ENCODE results near the gene UNC119. TPM values are rescaled to one million over a fixed set of nuclear protein-coding genes. Genes with fewer than 3 reads are reported as not detected.
A peak's percentile ranks its signal among the peaks of the same experiment; 100 is the strongest.

UNC119 gene
- total RNA-seq, 5 donors from 2014 or later (not counting 1 experiment from before 2014, with no cell fraction given), result 37.7 to 51.7 (median 44.5) TPM

GRCh38 chr17:28553000-28553505, 629 bp upstream of the UNC119 start:
- H3K36me3 ChIP-seq (ENCODE audit: control insufficient read depth in 2 of 2, extremely low read depth in 1 of 2, insufficient read depth in 1 of 2, low read length in 1 of 2), result peaks cover 4 to 48% of the 10 kb centered on the region in 2 donors
- Mint-ChIP-seq H3K9me3 (no peaks in the 10 kb centered on the region), H3K36me3 (peaks cover 37% of the 10 kb centered on the region), H3K27me3 (no peaks in the 10 kb centered on the region), H3K4me3 (peak overlapping the region; percentile 88 to 97 (median 90)), H3K4me1 (peaks cover 43 to 57% (median 47%) of the 10 kb centered on the region in 3 donors), H3K27ac (peak overlapping the region; percentile 84 to 86)
- H3K27ac ChIP-seq (ENCODE audit: low read length), result peak overlapping the region; percentile 13
- POLR2A ChIA-PET, result interaction anchor here (0.6 to 0.8 kb wide), 3 partner anchors 13 to 1018 kb away, joined by 3 to 14 read pairs (median 4); no protein-coding TSS in a partner anchor
- no peak for DNase-seq
- 98% methylated on average over 5 of the region's 5 CpGs for WGBS (ENCODE audit: insufficient coverage)
- H3K4me1 ChIP-seq (ENCODE audit: control insufficient read depth in 1 of 2, extremely low read depth in 1 of 2, insufficient read depth in 2 of 2, low read length in 2 of 2), result peaks cover 31 to 47% of the 10 kb centered on the region in 2 experiments
- CTCF ChIA-PET, result interaction anchor here in 1 of 2 donors (0.6 to 0.7 kb wide), 2 partner anchors 142 to 490 kb away, joined by 3 to 13 read pairs; no protein-coding TSS in a partner anchor
- ATAC-seq (replicated peaks in 1 of 4), result no peak
- H3K4me3 ChIP-seq (ENCODE audit: control insufficient read depth in 1 of 2, extremely low read depth in 1 of 2, low read length in 1 of 2), result peak overlapping the region; percentile 25
- H3K9me3 ChIP-seq, result no peaks in the 10 kb centered on the region
- no peaks in the 10 kb centered on the region for H3K27me3 ChIP-seq (replicated peaks in 1 of 2; ENCODE audit: control insufficient read depth in 2 of 2, extremely low read depth in 1 of 2, insufficient read depth in 2 of 2, low read length in 1 of 2)

GRCh38 chr17:28551421-28552175, 826 bp downstream of the UNC119 start:
- peaks cover 30% of the 10 kb centered on the region for H3K36me3 Mint-ChIP-seq
- H3K9me3 Mint-ChIP-seq, result no peaks in the 10 kb centered on the region
- H3K4me1 Mint-ChIP-seq, result peaks cover 48 to 64% (median 52%) of the 10 kb centered on the region in 3 donors
- peak in 1 of 35 experiments; percentile 24 for DNase-seq
- POLR2A ChIA-PET, result interaction anchor here in 1 of 2 donors (0.7 kb wide), 1 partner anchor 20 kb away, joined by 11 read pairs; the partner anchor contains the start of gene PIGS
- Histone ChIP-seq H3K27ac (ENCODE audit: low read length) (peak overlapping the region; percentile 94), H3K4me3 (ENCODE audit: control insufficient read depth in 1 of 2, extremely low read depth in 1 of 2, low read length in 1 of 2) (peak overlapping the region; percentile 2 to 52), H3K4me1 (ENCODE audit: control insufficient read depth in 1 of 2, extremely low read depth in 1 of 2, insufficient read depth in 2 of 2, low read length in 2 of 2) (peaks cover 34 to 59% of the 10 kb centered on the region in 2 experiments), H3K9me3 (no peaks in the 10 kb centered on the region), H3K27me3 (replicated peaks in 1 of 2; ENCODE audit: control insufficient read depth in 2 of 2, extremely low read depth in 1 of 2, insufficient read depth in 2 of 2, low read length in 1 of 2) (no peaks in the 10 kb centered on the region), H3K36me3 (ENCODE audit: control insufficient read depth in 2 of 2, extremely low read depth in 1 of 2, insufficient read depth in 1 of 2, low read length in 1 of 2) (peaks cover 1 to 43% of the 10 kb centered on the region in 2 donors)
- H3K27me3 Mint-ChIP-seq, result no peaks in the 10 kb centered on the region
- H3K4me3 Mint-ChIP-seq, result peak overlapping the region; percentile 88 to 97 (median 90)
- CTCF ChIA-PET, result interaction anchor here in 1 of 2 donors (0.9 to 1.6 kb wide), 2 partner anchors 25 to 45 kb away, joined by 3 read pairs; partner anchors contain the start of gene ALDOC
- peak overlapping the region; percentile 90 to 93 for H3K27ac Mint-ChIP-seq
- ATAC-seq (replicated peaks in 1 of 4), result no peak
- 37% methylated on average over 7 of the region's 10 CpGs for WGBS (ENCODE audit: insufficient coverage)

- ATAC-seq (replicated peaks in 1 of 4), result no peak
- Histone ChIP-seq H3K36me3 (ENCODE audit: control insufficient read depth in 2 of 2, extremely low read depth in 1 of 2, insufficient read depth in 1 of 2, low read length in 1 of 2) (peaks cover 0 to 38% of the 10 kb centered on the region in 2 donors), H3K27ac (ENCODE audit: low read length) (peak overlapping the region; percentile 94), H3K27me3 (replicated peaks in 1 of 2; ENCODE audit: control insufficient read depth in 2 of 2, extremely low read depth in 1 of 2, insufficient read depth in 2 of 2, low read length in 1 of 2) (no peaks in the 10 kb centered on the region), H3K9me3 (no peaks in the 10 kb centered on the region), H3K4me1 (ENCODE audit: control insufficient read depth in 1 of 2, extremely low read depth in 1 of 2, insufficient read depth in 2 of 2, low read length in 2 of 2) (peaks cover 34 to 59% of the 10 kb centered on the region in 2 experiments), H3K4me3 (ENCODE audit: control insufficient read depth in 1 of 2, extremely low read depth in 1 of 2, low read length in 1 of 2) (no peak overlapping the region)
- H3K27ac Mint-ChIP-seq, result peak overlapping the region; percentile 90 to 93
- no CpG with 5 or more reads among the region's 1 CpG for WGBS (ENCODE audit: insufficient coverage)
- DNase-seq, result no peak
- peaks cover 48 to 64% (median 54%) of the 10 kb centered on the region in 3 donors for H3K4me1 Mint-ChIP-seq
- no peaks in the 10 kb centered on the region for H3K9me3 Mint-ChIP-seq
- H3K4me3 Mint-ChIP-seq, result peak overlapping the region; percentile 88 to 97 (median 90)
- CTCF ChIA-PET, result interaction anchor here in 1 of 2 donors (0.6 to 1.6 kb wide), 5 partner anchors 16 to 96 kb away, joined by 3 to 4 read pairs (median 3); partner anchors contain the start of gene ALDOC
- peaks cover 22% of the 10 kb centered on the region for H3K36me3 Mint-ChIP-seq
- no peaks in the 10 kb centered on the region for H3K27me3 Mint-ChIP-seq
- POLR2A ChIA-PET, result interaction anchor here in 1 of 2 donors (0.7 kb wide), 1 partner anchor 20 kb away, joined by 11 read pairs; the partner anchor contains the start of gene PIGS
These were observed 1.6 kb downstream of the UNC119 start for GRCh38 chr17:28550858-28551257.

GRCh38 chr17:28549236-28550132, 2.9 kb downstream of the UNC119 start:
- Mint-ChIP-seq H3K36me3 (peaks cover 18% of the 10 kb centered on the region), H3K27me3 (no peaks in the 10 kb centered on the region), H3K27ac (peak overlapping the region; percentile 90 to 93), H3K4me3 (peak overlapping the region in 1 of 3 donors; percentile 97), H3K4me1 (peaks cover 48 to 64% (median 56%) of the 10 kb centered on the region in 3 donors), H3K9me3 (no peaks in the 10 kb centered on the region)
- DNase-seq (peak in 33 of 35 experiments; percentile 45 to 86 (median 76)), ATAC-seq (replicated peaks in 1 of 4) (peak; percentile 48 to 86 (median 52))
- Histone ChIP-seq H3K27me3 (replicated peaks in 1 of 2; ENCODE audit: control insufficient read depth in 2 of 2, extremely low read depth in 1 of 2, insufficient read depth in 2 of 2, low read length in 1 of 2) (no peaks in the 10 kb centered on the region), H3K9me3 (no peaks in the 10 kb centered on the region), H3K27ac (ENCODE audit: low read length) (peak overlapping the region; percentile 94), H3K4me3 (ENCODE audit: control insufficient read depth in 1 of 2, extremely low read depth in 1 of 2, low read length in 1 of 2) (peak overlapping the region in 1 of 2 donors; percentile 33), H3K4me1 (ENCODE audit: control insufficient read depth in 1 of 2, extremely low read depth in 1 of 2, insufficient read depth in 2 of 2, low read length in 2 of 2) (peaks cover 34 to 59% of the 10 kb centered on the region in 2 experiments), H3K36me3 (ENCODE audit: control insufficient read depth in 2 of 2, extremely low read depth in 1 of 2, insufficient read depth in 1 of 2, low read length in 1 of 2) (peaks cover 0 to 26% of the 10 kb centered on the region in 2 donors)
- ChIA-PET POLR2A (interaction anchor here in 1 of 2 donors (1.6 kb wide), 1 partner anchor 27 kb away, joined by 3 read pairs; the partner anchor contains the start of gene ALDOC), CTCF (interaction anchor here in 1 of 2 donors (0.7 to 1.1 kb wide), 5 partner anchors 9 to 63 kb away, joined by 3 to 6 read pairs (median 4); partner anchors contain the start of genes ALDOC and PIGS)
- 60% methylated on average over 2 of the region's 3 CpGs for WGBS (ENCODE audit: insufficient coverage)

GRCh38 chr17:28548417-28549130, 3.9 kb downstream of the UNC119 start:
- no peak overlapping the region for H3K4me3 ChIP-seq (ENCODE audit: control insufficient read depth in 1 of 2, extremely low read depth in 1 of 2, low read length in 1 of 2)
- 89% methylated on average over 3 of the region's 6 CpGs for WGBS (ENCODE audit: insufficient coverage)
- ATAC-seq (replicated peaks in 1 of 4), result no peak
- peak overlapping the region; percentile 90 to 93 for H3K27ac Mint-ChIP-seq
- H3K9me3 ChIP-seq, result no peaks in the 10 kb centered on the region
- ChIA-PET CTCF (no interaction called here), POLR2A (interaction anchor here in 1 of 2 donors (1.6 kb wide), 1 partner anchor 28 kb away, joined by 3 read pairs; the partner anchor contains the start of gene ALDOC)
- no peaks in the 10 kb centered on the region for H3K27me3 ChIP-seq (replicated peaks in 1 of 2; ENCODE audit: control insufficient read depth in 2 of 2, extremely low read depth in 1 of 2, insufficient read depth in 2 of 2, low read length in 1 of 2)
- H3K27me3 Mint-ChIP-seq, result no peaks in the 10 kb centered on the region
- peaks cover 34 to 59% of the 10 kb centered on the region in 2 experiments for H3K4me1 ChIP-seq (ENCODE audit: control insufficient read depth in 1 of 2, extremely low read depth in 1 of 2, insufficient read depth in 2 of 2, low read length in 2 of 2)
- peak overlapping the region; percentile 94 for H3K27ac ChIP-seq (ENCODE audit: low read length)
- peaks cover 9% of the 10 kb centered on the region for H3K36me3 Mint-ChIP-seq
- peaks cover 0 to 16% of the 10 kb centered on the region in 2 donors for H3K36me3 ChIP-seq (ENCODE audit: control insufficient read depth in 2 of 2, extremely low read depth in 1 of 2, insufficient read depth in 1 of 2, low read length in 1 of 2)
- peaks cover 48 to 59% (median 56%) of the 10 kb centered on the region in 3 donors for H3K4me1 Mint-ChIP-seq
- no peaks in the 10 kb centered on the region for H3K9me3 Mint-ChIP-seq
- peak overlapping the region in 1 of 3 donors; percentile 97 for H3K4me3 Mint-ChIP-seq
- no peak for DNase-seq

Data from T-cell (primary cell).